ENCODE measurements around the gene SH2D6. TPM values are rescaled to one million over a fixed set of nuclear protein-coding genes. Genes with fewer than 3 reads are reported as not detected.
A peak's percentile ranks its signal among the peaks of the same experiment; 100 is the strongest.

Gene SH2D6
- polyA plus RNA-seq, 3 donors, result not detected

DNA sequence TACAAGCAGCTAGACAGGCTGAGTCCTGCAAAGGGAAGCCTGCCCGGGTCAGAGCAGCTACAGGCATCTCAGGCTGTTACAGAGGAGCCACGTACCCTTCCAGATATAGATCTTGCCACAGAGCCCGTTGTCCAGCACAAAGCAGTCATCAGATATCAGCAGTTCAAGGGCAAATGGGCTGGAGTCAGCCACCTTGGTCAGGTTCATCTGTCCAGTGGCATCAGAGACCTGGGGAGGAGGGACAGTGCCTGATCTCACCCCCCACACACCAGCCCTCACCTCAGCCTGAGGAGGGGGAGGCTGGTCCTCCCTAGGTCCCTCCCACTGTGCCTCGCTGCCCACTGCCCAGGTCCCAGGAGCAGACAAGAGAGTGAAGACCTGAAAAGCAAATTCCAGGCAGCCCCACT, 20.6 kb upstream of the SH2D6 start:
- H3K9me3 Mint-ChIP-seq, result no peaks in the 10 kb centered on the region
- H3K36me3 Mint-ChIP-seq, result peaks cover 78 to 93% of the 10 kb centered on the region in 2 donors
- Histone ChIP-seq H3K36me3 (replicated peaks in 1 of 2; ENCODE audit: control insufficient read depth in 1 of 2, insufficient read depth in 2 of 2, low read length in 2 of 2) (peaks cover 83 to 93% of the 10 kb centered on the region in 2 donors), H2AFZ (ENCODE audit: insufficient read depth, low read depth, low read length, poor library complexity, severe bottlenecking) (no peak overlapping the region), H3K4me1 (ENCODE audit: control insufficient read depth in 1 of 2, insufficient read depth in 2 of 2, low read length in 2 of 2) (peaks cover 10 to 13% of the 10 kb centered on the region in 2 donors), H3K79me2 (ENCODE audit: insufficient read depth, low read length) (peaks cover 40% of the 10 kb centered on the region), H4K20me1 (ENCODE audit: insufficient read depth, low read length) (peaks cover 48% of the 10 kb centered on the region), H3K27ac (ENCODE audit: low read depth in 1 of 2, low read length in 2 of 2) (peak overlapping the region in 1 of 2 donors; percentile 32), H3K9ac (ENCODE audit: insufficient read depth, low read length, poor library complexity, severe bottlenecking) (no peak overlapping the region), H3K4me3 (replicated peaks in 1 of 3; ENCODE audit: low read depth in 2 of 3, low read length in 3 of 3) (no peak overlapping the region), H3K27me3 (ENCODE audit: control insufficient read depth in 2 of 2, insufficient read depth in 2 of 2, low read length in 2 of 2) (no peaks in the 10 kb centered on the region), H3K9me3 (replicated peaks in 1 of 2; ENCODE audit: control insufficient read depth in 1 of 2, insufficient read depth in 1 of 2, low read length in 2 of 2) (no peaks in the 10 kb centered on the region), H3K4me2 (replicated peaks; ENCODE audit: extremely low read depth, low read length, poor library complexity, severe bottlenecking) (no peak overlapping the region)
- no peak overlapping the region for H3K4me3 Mint-ChIP-seq
- H3K27me3 Mint-ChIP-seq (ENCODE audit: low read depth in 3 of 3), result no peaks in the 10 kb centered on the region
- WGBS (ENCODE audit: insufficient coverage), result 100% methylated on average over 3 of the region's 4 CpGs
- peaks cover 15% of the 10 kb centered on the region for H3K4me1 Mint-ChIP-seq
- DNase-seq, result no peak
- intact Hi-C loops (cut with micrococcal nuclease), result no loop called here
- TF ChIP-seq, protein P1, sequence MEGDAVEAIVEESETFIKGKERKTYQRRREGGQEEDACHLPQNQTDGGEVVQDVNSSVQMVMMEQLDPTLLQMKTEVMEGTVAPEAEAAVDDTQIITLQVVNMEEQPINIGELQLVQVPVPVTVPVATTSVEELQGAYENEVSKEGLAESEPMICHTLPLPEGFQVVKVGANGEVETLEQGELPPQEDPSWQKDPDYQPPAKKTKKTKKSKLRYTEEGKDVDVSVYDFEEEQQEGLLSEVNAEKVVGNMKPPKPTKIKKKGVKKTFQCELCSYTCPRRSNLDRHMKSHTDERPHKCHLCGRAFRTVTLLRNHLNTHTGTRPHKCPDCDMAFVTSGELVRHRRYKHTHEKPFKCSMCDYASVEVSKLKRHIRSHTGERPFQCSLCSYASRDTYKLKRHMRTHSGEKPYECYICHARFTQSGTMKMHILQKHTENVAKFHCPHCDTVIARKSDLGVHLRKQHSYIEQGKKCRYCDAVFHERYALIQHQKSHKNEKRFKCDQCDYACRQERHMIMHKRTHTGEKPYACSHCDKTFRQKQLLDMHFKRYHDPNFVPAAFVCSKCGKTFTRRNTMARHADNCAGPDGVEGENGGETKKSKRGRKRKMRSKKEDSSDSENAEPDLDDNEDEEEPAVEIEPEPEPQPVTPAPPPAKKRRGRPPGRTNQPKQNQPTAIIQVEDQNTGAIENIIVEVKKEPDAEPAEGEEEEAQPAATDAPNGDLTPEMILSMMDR (IDR thresholded peaks at IDR 0.05), result no peak
- peak overlapping the region in 4 of 7 donors; percentile 7 to 62 (median 48) for H3K27ac Mint-ChIP-seq

DNA sequence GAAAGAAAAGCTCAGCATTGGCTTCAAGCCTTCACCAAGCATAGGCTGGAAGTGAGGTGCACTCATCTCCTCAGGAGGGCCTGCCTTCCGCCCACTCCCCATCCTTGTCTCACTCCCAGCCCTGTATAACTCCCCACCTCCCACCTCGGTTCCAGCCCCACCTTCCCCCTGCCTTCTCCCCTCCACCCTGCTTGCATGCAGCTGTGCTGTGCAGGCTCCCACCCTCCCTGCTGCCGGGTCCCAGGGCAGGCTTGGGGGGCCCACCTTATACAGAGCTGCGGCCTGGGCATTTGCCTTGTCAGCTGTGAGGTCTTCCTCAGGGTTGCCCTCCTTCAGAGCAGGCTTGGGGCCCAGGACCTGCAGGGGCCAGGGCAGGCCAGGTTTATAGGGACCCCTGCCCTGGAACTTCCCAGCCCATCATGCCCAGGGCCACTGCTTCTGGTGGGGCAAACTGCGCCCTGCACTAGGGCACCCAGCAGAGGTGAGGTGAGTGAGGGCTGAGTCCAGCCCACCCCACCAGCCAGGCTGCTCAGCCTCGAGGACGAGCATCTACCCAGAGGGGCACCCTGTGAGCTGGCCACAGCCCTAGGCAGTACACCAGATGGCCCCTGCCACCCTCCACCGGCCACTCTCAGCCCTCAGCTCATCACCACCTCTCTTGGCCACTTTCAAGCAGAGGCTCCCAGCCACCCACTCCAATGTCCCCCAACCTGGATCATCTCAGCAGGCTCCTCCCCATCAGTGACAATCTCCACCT, 19.9 kb upstream of the SH2D6 start:
- no peak for DNase-seq
- Histone ChIP-seq H3K79me2 (ENCODE audit: insufficient read depth, low read length) (peaks cover 46% of the 10 kb centered on the region), H3K4me3 (replicated peaks in 1 of 3; ENCODE audit: low read depth in 2 of 3, low read length in 3 of 3) (no peak overlapping the region), H2AFZ (ENCODE audit: insufficient read depth, low read depth, low read length, poor library complexity, severe bottlenecking) (no peak overlapping the region), H3K9ac (ENCODE audit: insufficient read depth, low read length, poor library complexity, severe bottlenecking) (no peak overlapping the region), H3K36me3 (replicated peaks in 1 of 2; ENCODE audit: control insufficient read depth in 1 of 2, insufficient read depth in 2 of 2, low read length in 2 of 2) (peaks cover 79 to 87% of the 10 kb centered on the region in 2 donors), H3K4me1 (ENCODE audit: control insufficient read depth in 1 of 2, insufficient read depth in 2 of 2, low read length in 2 of 2) (peaks cover 11 to 20% of the 10 kb centered on the region in 2 donors), H3K9me3 (replicated peaks in 1 of 2; ENCODE audit: control insufficient read depth in 1 of 2, insufficient read depth in 1 of 2, low read length in 2 of 2) (peaks cover 0 to 2% of the 10 kb centered on the region in 2 donors), H3K27ac (ENCODE audit: low read depth in 1 of 2, low read length in 2 of 2) (peak overlapping the region in 1 of 2 donors; percentile 32), H4K20me1 (ENCODE audit: insufficient read depth, low read length) (peaks cover 43% of the 10 kb centered on the region), H3K27me3 (ENCODE audit: control insufficient read depth in 2 of 2, insufficient read depth in 2 of 2, low read length in 2 of 2) (no peaks in the 10 kb centered on the region), H3K4me2 (replicated peaks; ENCODE audit: extremely low read depth, low read length, poor library complexity, severe bottlenecking) (no peak overlapping the region)
- intact Hi-C loops (cut with micrococcal nuclease), result no loop called here
- H3K27ac Mint-ChIP-seq, result peak overlapping the region in 4 of 7 donors; percentile 31 to 79 (median 60)
- no peaks in the 10 kb centered on the region for H3K27me3 Mint-ChIP-seq (ENCODE audit: low read depth in 3 of 3)
- H3K9me3 Mint-ChIP-seq, result peaks cover 0 to 2% (median 0%) of the 10 kb centered on the region in 7 donors
- TF ChIP-seq, protein P1 (IDR thresholded peaks at IDR 0.05), result no peak
- H3K4me3 Mint-ChIP-seq, result no peak overlapping the region
- 99% methylated on average over 6 of the region's 8 CpGs for WGBS (ENCODE audit: insufficient coverage)
- H3K4me1 Mint-ChIP-seq, result peaks cover 15% of the 10 kb centered on the region
- peaks cover 81 to 93% of the 10 kb centered on the region in 2 donors for H3K36me3 Mint-ChIP-seq

Measured in CD14-positive monocyte (primary cell).